IMR-90 (cell line): Measurements from ENCODE around the gene COL19A1. TPM values are rescaled to one million over a fixed set of nuclear protein-coding genes. Genes with fewer than 3 reads are reported as not detected.
"Not testable (repeated sequence)": the region's sequence is repeated elsewhere in the genome, so short reads cannot be mapped to it uniquely, and the experiment has no call there.

Experiments
- ATAC-seq: fragments of 200-7000 bp; cut with Tn5 transposase; 2 replicates; pipeline ENCODE4 v1.9.1; 2020; ENCODE audit warnings: low read depth, mild to moderate bottlenecking, moderate library complexity
- BruUV-seq: library from RNA; stranded (reverse); fragments of 400-500 nt; replicated peaks from 2 replicates; lab custom pipeline; 2021; lab: Mats Ljungman, UMichigan
- CTCF ChIA-PET: fragments of 300-600 bp; formaldehyde crosslinking; extraction: SDS; loops from one replicate; lab custom pipeline; 2021; ENCODE audit warnings: antibody characterized with exemption; lab: Yijun Ruan, JAX
- POLR2A ChIA-PET: fragments of 300-600 bp; sonication (Branson Sonifier 250); formaldehyde crosslinking; loops from one replicate; lab custom pipeline; 2022; ENCODE audit warnings: antibody characterized with exemption; ENCODE audit not compliant: unreplicated experiment; lab: Charles Lee
- DNase-seq: peaks from one replicate; pipeline ENCODE4 v3.0.0; 2013
- H2AFZ ChIP-seq: replicated peaks from 2 replicates; pipeline ENCODE3; 2013; ENCODE audit warnings: low read length, mild to moderate bottlenecking; ENCODE audit not compliant: poor library complexity
- H2AK5ac ChIP-seq: 2 replicates; pipeline ENCODE4 v1.6.1; 2013; ENCODE audit warnings: low read depth, low read length, inconsistent platforms
- H2AK9ac ChIP-seq: replicated peaks from 2 replicates; pipeline ENCODE3; 2013; ENCODE audit warnings: mild to moderate bottlenecking, low read depth, low read length, moderate library complexity; ENCODE audit not compliant: poor library complexity
- H2BK120ac ChIP-seq: 2 replicates; pipeline ENCODE4 v1.6.1; 2013; ENCODE audit warnings: low read depth, low read length, inconsistent platforms
- H2BK15ac ChIP-seq: 3 replicates; pipeline ENCODE4 v1.6.1; 2013; ENCODE audit warnings: low read depth, low read length, inconsistent platforms
- H2BK20ac ChIP-seq: 2 replicates; pipeline ENCODE4 v1.6.1; 2013; ENCODE audit warnings: low read depth, mild to moderate bottlenecking, inconsistent platforms, low read length, moderate library complexity
- H2BK5ac ChIP-seq: 2 replicates; pipeline ENCODE4 v1.6.1; 2013; ENCODE audit warnings: mild to moderate bottlenecking, low read depth, low read length, inconsistent platforms; ENCODE audit not compliant: poor library complexity, severe bottlenecking
- H3K14ac ChIP-seq: replicated peaks from 2 replicates; pipeline ENCODE4 v1.6.1; 2013; ENCODE audit warnings: low read depth, low read length, inconsistent platforms
- H3K18ac ChIP-seq: 2 replicates; pipeline ENCODE4 v1.6.1; 2013; ENCODE audit warnings: low read depth, low read length, control low read depth
- H3K23ac ChIP-seq: 2 replicates; pipeline ENCODE4 v1.6.1; 2013; ENCODE audit warnings: low read depth, low read length, inconsistent platforms
- H3K27ac ChIP-seq: 2 replicates; pipeline ENCODE4 v1.5.1; 2013; ENCODE audit warnings: mild to moderate bottlenecking, control low read depth, low read length; ENCODE audit not compliant: insufficient read depth
- H3K27me3 ChIP-seq: 2 replicates; pipeline ENCODE4 v1.6.1; 2013; ENCODE audit warnings: low read length; ENCODE audit not compliant: control insufficient read depth, insufficient read depth
- H3K36me3 ChIP-seq: 2 replicates; pipeline ENCODE4 v1.6.1; 2013; ENCODE audit warnings: low read length, mixed read lengths; ENCODE audit not compliant: control insufficient read depth, insufficient read depth
- H3K4ac ChIP-seq: 2 replicates; pipeline ENCODE4 v1.6.1; 2013; ENCODE audit warnings: low read depth, low read length, inconsistent platforms
- H3K4me1 ChIP-seq: 2 replicates; pipeline ENCODE4 v1.6.1; 2013; ENCODE audit warnings: low read length, mixed read lengths; ENCODE audit not compliant: control insufficient read depth, insufficient read depth
- H3K4me2 ChIP-seq: 2 replicates; pipeline ENCODE4 v1.6.1; 2013; ENCODE audit warnings: low read depth, mild to moderate bottlenecking, control low read depth, low read length, moderate library complexity
- H3K4me3 ChIP-seq: 2 replicates; pipeline ENCODE4 v1.5.1; 2013; ENCODE audit warnings: low read depth, mild to moderate bottlenecking, control low read depth, low read length, moderate library complexity; ENCODE audit not compliant: insufficient read depth
- H3K56ac ChIP-seq: 2 replicates; pipeline ENCODE4 v1.6.1; 2013; ENCODE audit warnings: low read length, inconsistent platforms; ENCODE audit not compliant: insufficient read depth; ENCODE audit errors: extremely low read depth
- H3K79me1 ChIP-seq, 2 experiments: 2 replicates each; pipeline ENCODE4 v1.6.1; 2013; ENCODE audit warnings: low read length in 2 of 2, inconsistent platforms in 1 of 2, low read depth in 1 of 2
- H3K9ac ChIP-seq: 2 replicates; pipeline ENCODE4 v1.6.1; 2013; ENCODE audit warnings: low read depth, low read length, control low read depth
- H3K9me1 ChIP-seq: 2 replicates; pipeline ENCODE4 v1.6.1; 2013; ENCODE audit warnings: low read length, inconsistent platforms; ENCODE audit not compliant: insufficient read depth
- H3K9me3 ChIP-seq: 2 replicates; pipeline ENCODE4 v1.6.1; 2013; ENCODE audit warnings: low read length; ENCODE audit not compliant: control insufficient read depth, insufficient read depth
- H4K20me1 ChIP-seq: 2 replicates; pipeline ENCODE4 v1.6.1; 2013; ENCODE audit warnings: low read length, inconsistent platforms; ENCODE audit not compliant: insufficient read depth
- H4K5ac ChIP-seq: 2 replicates; pipeline ENCODE4 v1.6.1; 2013; ENCODE audit warnings: mild to moderate bottlenecking, low read depth, low read length, control low read depth
- H4K8ac ChIP-seq, 2 experiments: 2 replicates each; pipeline ENCODE4 v1.6.1; 2013; ENCODE audit warnings: low read depth in 2 of 2, low read length in 2 of 2, control low read depth in 1 of 2, inconsistent platforms in 1 of 2
- H4K91ac ChIP-seq: 2 replicates; pipeline ENCODE4 v1.6.1; 2013; ENCODE audit warnings: low read depth, low read length, inconsistent platforms; ENCODE audit not compliant: insufficient read depth
- WGBS, 2 experiments: methylation state at CpG; one replicate each; pipeline versions ENCODE4 v1.1.5 to v1.1.7; 2013; ENCODE audit warnings: missing lambda C conversion rate in 2 of 2; ENCODE audit not compliant: insufficient read length in 1 of 2; ENCODE audit errors: extremely low coverage in 2 of 2; 5-methylcytosine and 5-hydroxymethylcytosine counted together
- dilution Hi-C: fragments of 300-500 bp; cut with HindIII; formaldehyde crosslinking; loops from one replicate; pipeline ENCODE4 v1.14.3; 2018; ENCODE audit warnings: low sequenced_read_pairs; ENCODE audit not compliant: unreplicated experiment
- in situ Hi-C: fragments of 300-500 bp; cut with MboI; formaldehyde crosslinking; loops from 3 replicates; pipeline ENCODE4 v1.14.3; 2019; ENCODE audit warnings: low sequenced_read_pairs, inconsistent platforms, mixed read lengths
- intact Hi-C: fragments of 100-400 bp; cut with micrococcal nuclease; formaldehyde crosslinking; loops from 2 replicates; pipeline ENCODE4 v1.10.0; 2022
- polyA plus RNA-seq, 3 experiments: library from polyadenylated mRNA; depleted of rRNA; stranded (reverse); fragments of >200 nt; gene quantifications; 2 replicates each; pipeline ENCODE4 v1.2.3, GENCODE V29; 2012; ENCODE audit warnings: low replicate concordance in 1 of 3
- total RNA-seq: library from RNA; depleted of rRNA; stranded (reverse); fragments of >200 nt; gene quantifications from 2 replicates; pipeline ENCODE4 v1.2.3, GENCODE V29; 2012

The COL19A1 gene
- total and polyA plus RNA-seq, 2 of the 4 experiments (the other 2 are of a cell fraction), result under 0.01 TPM; not detected in 1

GRCh38 chr6:70010339-70010738 lies 144.0 kb downstream of the COL19A1 start:
- H2BK15ac ChIP-seq, H3K18ac ChIP-seq, H3K4me3 ChIP-seq, intact Hi-C loops, H2BK5ac ChIP-seq, DNase-seq, H4K20me1 ChIP-seq, H2BK120ac ChIP-seq, H3K9ac ChIP-seq, H3K14ac ChIP-seq, H3K4ac ChIP-seq, in situ Hi-C loops, BruUV-seq, H2BK20ac ChIP-seq, ATAC-seq, POLR2A ChIA-PET, CTCF ChIA-PET, H4K91ac ChIP-seq, H3K9me3 ChIP-seq, H3K56ac ChIP-seq, H3K27ac ChIP-seq, H4K8ac ChIP-seq, H4K5ac ChIP-seq, dilution Hi-C loops, H2AK9ac ChIP-seq, H3K4me2 ChIP-seq, H2AK5ac ChIP-seq, H3K36me3 ChIP-seq, H3K79me1 ChIP-seq, H3K23ac ChIP-seq, H3K9me1 ChIP-seq, H2AFZ ChIP-seq, H3K27me3 ChIP-seq, H3K4me1 ChIP-seq: not testable (repeated sequence)
- WGBS, 2 experiments, result no CpG with 5 or more reads among the region's 28 CpGs

- H2BK5ac ChIP-seq, dilution Hi-C loops, H2AK9ac ChIP-seq, H3K4me3 ChIP-seq, H3K4me2 ChIP-seq, H3K23ac ChIP-seq, H3K27ac ChIP-seq, H4K20me1 ChIP-seq, H3K18ac ChIP-seq, H3K79me1 ChIP-seq, H3K36me3 ChIP-seq, H3K9me3 ChIP-seq, ATAC-seq, H2BK120ac ChIP-seq, H3K4ac ChIP-seq, in situ Hi-C loops, H2AFZ ChIP-seq, H3K14ac ChIP-seq, DNase-seq, H2BK20ac ChIP-seq, H3K56ac ChIP-seq, H4K8ac ChIP-seq, H2BK15ac ChIP-seq, CTCF ChIA-PET, H2AK5ac ChIP-seq, H3K4me1 ChIP-seq, intact Hi-C loops, H4K5ac ChIP-seq, H3K9ac ChIP-seq, H3K9me1 ChIP-seq, H4K91ac ChIP-seq, H3K27me3 ChIP-seq, BruUV-seq: not testable (repeated sequence)
- 75% methylated on average over 3 of the region's 10 CpGs; no CpG with 5 or more reads in 1 of the 2 experiments for WGBS, 2 experiments
- POLR2A ChIA-PET, result interaction anchor here (0.6 kb wide), 1 partner anchor 71 kb away, joined by 8 read pairs; no protein-coding TSS in a partner anchor
These were observed 156.8 kb downstream of the COL19A1 start for GRCh38 chr6:70023201-70023600.
